Central memory CD4-positive, alpha-beta T cell (primary cell): Measurements from ENCODE around the gene PNPLA1.

Experiments
- DNase-seq: peaks from one replicate; pipeline ENCODE4 v3.0.0; 2022
- total RNA-seq, 3 experiments: gene quantifications; one replicate each; lab custom pipeline; 2026; lab: John Stamatoyannopoulos, UW

The PNPLA1 gene, protein sequence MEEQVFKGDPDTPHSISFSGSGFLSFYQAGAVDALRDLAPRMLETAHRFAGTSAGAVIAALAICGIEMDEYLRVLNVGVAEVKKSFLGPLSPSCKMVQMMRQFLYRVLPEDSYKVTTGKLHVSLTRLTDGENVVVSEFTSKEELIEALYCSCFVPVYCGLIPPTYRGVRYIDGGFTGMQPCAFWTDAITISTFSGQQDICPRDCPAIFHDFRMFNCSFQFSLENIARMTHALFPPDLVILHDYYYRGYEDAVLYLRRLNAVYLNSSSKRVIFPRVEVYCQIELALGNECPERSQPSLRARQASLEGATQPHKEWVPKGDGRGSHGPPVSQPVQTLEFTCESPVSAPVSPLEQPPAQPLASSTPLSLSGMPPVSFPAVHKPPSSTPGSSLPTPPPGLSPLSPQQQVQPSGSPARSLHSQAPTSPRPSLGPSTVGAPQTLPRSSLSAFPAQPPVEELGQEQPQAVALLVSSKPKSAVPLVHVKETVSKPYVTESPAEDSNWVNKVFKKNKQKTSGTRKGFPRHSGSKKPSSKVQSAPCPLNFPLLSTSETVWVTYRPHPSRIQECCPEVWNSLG
- total RNA-seq = 0 to 0.28 (median 0.16) reads per million in 3 experiments

DNA sequence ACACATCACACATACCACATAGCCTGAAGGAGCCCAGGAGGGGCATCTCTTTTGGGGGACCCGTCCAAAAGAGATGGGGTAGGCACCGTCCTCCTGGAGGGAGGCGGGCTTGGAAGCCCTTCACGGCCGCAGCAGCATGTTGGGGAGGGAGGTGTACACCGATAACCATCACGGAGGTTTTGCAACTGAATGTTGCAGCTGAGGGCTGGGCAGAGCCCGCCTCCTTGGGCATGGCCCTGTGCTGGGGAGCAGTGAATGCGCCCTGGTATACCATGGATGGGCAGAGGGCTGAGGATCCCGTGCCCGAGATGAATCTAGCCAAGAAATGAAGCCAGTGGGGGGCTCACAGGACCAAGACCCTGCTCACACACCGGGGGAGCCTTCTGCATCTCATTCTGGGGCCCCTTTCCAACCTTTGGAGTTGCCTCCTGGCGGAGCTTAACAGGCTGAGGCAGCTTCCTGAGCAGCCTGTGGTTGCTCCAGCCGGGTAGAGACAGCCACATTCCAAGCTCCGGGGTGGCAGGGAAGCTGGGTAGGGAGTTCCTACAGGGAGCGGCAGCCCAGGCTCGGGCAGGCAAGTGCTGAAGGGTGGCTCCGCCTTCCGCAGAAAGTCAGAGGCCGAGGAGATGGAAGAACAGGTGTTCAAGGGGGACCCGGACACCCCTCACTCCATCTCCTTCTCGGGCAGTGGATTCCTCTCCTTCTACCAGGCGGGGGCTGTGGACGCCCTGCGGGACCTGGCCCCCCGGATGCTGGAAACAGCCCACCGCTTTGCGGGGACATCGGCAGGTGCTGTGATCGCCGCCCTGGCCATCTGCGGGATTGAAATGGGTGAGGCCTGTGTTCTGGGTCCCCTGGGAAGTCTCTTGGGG is at the start of gene PNPLA1:
Gene PNPLA1 (plus strand): TSS at position 227 of the 872 bp plus-strand sequence. CDS start 400 bp downstream, at position 627.
- no peak for DNase-seq

- no peak for DNase-seq
Measured at GRCh38 chr6:36220226-36220625, 49.6 kb upstream of the PNPLA1 start.

- no peak for DNase-seq
Measured at GRCh38 chr6:36221674-36222073, 48.2 kb upstream of the PNPLA1 start.

GRCh38 chr6:36222924-36223323 is 46.9 kb upstream of the PNPLA1 start:
- no peak for DNase-seq

- no peak for DNase-seq
Measured at GRCh38 chr6:36223706-36224105, 46.2 kb upstream of the PNPLA1 start.

DNA sequence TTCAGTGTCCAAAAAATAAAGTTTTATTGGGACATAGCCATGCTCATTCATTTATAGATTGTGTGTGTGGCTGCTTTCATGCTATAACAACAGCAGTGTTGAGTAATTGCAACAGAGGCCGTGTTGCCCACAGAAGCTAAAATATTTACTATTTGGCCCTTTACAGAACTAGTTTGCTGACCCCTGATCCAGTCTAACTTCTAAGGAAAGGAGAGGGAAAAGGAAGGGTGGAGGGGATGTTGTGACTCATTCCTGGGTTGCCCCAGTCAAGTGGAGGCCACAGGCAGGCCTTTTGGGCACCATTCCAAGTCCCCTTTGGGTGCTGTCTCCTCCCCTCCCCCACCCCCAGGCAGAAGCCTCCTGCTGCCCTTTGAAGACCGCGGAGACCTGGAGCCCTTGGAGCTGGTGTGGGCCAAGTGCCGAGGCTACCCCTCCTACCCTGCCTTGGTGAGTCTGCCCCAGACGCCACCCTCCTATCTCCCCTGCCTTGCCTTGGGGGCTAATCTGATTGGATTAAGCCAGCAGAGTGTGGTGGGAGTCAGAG is 44.9 kb upstream of the PNPLA1 start:
- DNase-seq = no peak

- DNase-seq = no peak
Measured at GRCh38 chr6:36226438-36227047, 43.3 kb upstream of the PNPLA1 start.

GRCh38 chr6:36227379-36228228 is 42.3 kb upstream of the PNPLA1 start:
- no peak for DNase-seq

DNA sequence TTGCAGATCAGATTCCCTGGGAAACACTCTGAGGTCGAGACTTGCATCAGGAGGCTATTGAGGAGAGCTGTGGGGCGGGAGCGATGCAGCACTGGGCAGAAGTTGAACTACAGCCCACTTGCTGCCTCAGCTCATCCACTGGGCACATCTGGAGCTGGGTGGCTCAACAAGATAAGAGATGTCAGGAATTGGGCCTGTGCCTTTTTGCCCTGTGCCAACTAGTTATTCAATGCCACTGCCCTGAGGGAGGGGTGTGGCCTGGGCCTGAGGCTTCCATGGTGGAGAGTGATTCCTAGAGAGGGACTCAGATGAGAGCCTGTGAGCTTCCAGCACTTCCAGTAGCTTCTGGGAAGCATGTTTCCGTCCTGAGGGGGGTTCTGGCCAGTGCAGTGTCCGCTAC is 40.6 kb upstream of the PNPLA1 start:
- no peak for DNase-seq

DNA sequence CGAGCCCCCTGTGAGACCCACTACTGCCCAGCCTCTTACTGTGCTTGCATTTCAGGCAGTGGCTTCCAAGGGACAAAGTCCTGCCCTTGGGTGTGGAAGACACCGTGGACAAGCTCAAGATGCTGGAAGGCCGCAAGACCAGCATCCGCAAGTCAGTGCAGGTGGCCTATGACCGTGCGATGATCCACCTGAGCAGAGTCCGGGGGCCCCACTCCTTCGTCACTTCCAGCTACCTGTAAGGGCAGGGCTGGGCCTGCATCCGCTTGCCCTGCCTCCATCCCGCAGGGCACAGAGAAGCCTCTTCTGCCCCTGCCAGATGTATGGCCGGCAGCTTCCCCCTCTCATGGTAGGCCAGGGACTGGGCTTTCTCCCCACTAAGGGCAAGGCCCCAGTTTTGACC is 39.5 kb upstream of the PNPLA1 start:
- no peak for DNase-seq

DNA sequence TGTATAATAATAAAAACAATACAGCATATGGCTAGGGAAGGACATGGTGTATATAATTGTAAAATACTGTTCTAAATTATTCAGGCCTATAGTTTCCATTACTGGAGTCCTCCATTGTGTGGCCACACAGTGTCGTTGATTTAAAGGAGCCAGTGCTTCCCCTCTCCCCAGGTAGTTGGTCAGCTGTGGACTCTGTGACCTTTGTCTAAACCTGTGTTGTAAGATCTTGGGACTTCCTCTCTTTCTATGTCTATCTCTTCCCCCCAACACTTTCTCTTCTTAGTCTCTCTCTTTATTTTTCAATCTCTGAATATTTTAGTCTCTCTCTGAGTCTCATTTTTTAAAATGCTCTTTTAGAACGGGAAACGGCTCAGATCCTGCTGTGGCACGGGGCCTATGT is 37.7 kb upstream of the PNPLA1 start:
- no peak for DNase-seq

GRCh38 chr6:36235309-36235708 is 34.6 kb upstream of the PNPLA1 start:
- DNase-seq = no peak

- no peak for DNase-seq
Measured at GRCh38 chr6:36235862-36236261, 34.0 kb upstream of the PNPLA1 start.

DNA sequence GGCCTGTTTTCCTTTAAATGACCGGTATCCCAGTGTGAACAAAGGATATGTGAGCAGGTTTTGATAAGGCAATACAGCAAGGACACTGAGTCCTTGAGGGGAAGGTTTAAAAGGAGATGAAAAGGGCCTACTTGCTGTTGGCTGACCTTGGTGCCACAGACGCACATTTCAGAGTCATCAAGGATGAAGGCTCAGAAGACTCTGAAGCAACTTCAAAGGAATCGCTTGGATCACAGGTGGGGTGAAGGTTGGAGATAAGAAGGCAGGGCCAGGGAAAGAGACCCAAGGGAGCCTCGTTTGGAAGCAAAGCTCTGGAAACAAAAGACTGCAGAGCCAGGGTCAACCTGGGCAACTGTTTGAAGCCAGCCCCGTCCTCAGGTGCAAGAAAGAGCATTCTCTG is 30.1 kb upstream of the PNPLA1 start:
- no peak for DNase-seq

GRCh38 chr6:36241728-36242127 is 28.1 kb upstream of the PNPLA1 start:
- DNase-seq = no peak

- no peak for DNase-seq
Measured at GRCh38 chr6:36242161-36242560, 27.7 kb upstream of the PNPLA1 start.

GRCh38 chr6:36242626-36243025 is 27.2 kb upstream of the PNPLA1 start:
- DNase-seq = no peak

- DNase-seq = no peak
Measured at GRCh38 chr6:36243562-36244212, 26.2 kb upstream of the PNPLA1 start.

DNA sequence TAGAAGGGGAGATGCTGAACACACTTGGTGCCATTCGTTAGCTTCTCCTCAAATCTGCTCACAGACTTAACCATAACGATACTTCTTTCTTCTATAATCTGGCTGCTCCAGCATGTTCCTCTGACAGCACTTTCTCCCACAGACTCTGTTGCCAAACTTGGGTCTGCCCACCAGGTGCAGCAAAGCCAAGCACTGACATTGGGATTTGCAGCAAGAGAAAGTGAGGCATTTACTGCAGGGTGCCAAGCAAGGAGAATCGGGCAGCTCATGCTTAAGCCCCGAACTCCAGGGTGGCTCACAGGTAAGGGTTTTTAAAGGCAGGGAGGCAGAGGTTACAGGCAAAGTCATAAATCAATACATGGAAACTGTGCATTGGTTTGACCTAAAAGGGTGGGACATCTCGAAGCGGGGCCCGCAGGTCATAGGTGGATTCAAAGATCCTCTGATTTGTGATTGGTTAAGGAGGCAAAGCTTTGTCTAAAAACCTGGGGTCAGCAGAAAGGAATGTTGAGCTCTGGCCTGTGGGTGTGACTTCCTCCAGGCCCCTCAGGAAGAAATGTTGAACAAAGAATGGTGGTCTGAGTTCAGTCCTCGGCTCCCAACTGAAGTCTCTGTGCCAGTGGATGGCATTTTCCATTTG is 25.1 kb upstream of the PNPLA1 start:
- no peak for DNase-seq

- no peak for DNase-seq
Measured at GRCh38 chr6:36245572-36246061, 24.2 kb upstream of the PNPLA1 start.
